ENCODE measurements around the gene GNA14. TPM values are rescaled to one million over a fixed set of nuclear protein-coding genes. Genes with fewer than 3 reads are reported as not detected.
A peak's percentile ranks its signal among the peaks of the same experiment; 100 is the strongest.
"Not testable (repeated sequence)": the region's sequence is repeated elsewhere in the genome, so short reads cannot be mapped to it uniquely, and the experiment has no call there.

The GNA14 gene
- total RNA-seq, 1 experiment from 2014 or later = 1.2 TPM

- ATAC-seq; CTCF ChIA-PET; H3K9me2 ChIP-seq (replicated peaks; ENCODE audit: low read length); H3K27me3 ChIP-seq (ENCODE audit: low read length); H3K4me3 ChIP-seq (ENCODE audit: low read length); H3K4me1 ChIP-seq (ENCODE audit: insufficient read depth, low read length); intact Hi-C loops (cut with micrococcal nuclease); H3K9me3 ChIP-seq (ENCODE audit: low read length); H2AFZ ChIP-seq (ENCODE audit: low read length); H3K27ac ChIP-seq (ENCODE audit: low read length); DNase-seq; H3K9ac ChIP-seq (ENCODE audit: low read length); BruUV-seq (replicated peaks); H3F3A ChIP-seq (ENCODE audit: low read length, unreplicated experiment); H4K20me1 ChIP-seq (ENCODE audit: low read length); H3K36me3 ChIP-seq (ENCODE audit: low read depth, low read length); POLR2A ChIA-PET (ENCODE audit: unreplicated experiment); H3K4me2 ChIP-seq (ENCODE audit: low read length); H3K79me2 ChIP-seq (ENCODE audit: low read length): not testable (repeated sequence)
These were observed 39.6 kb upstream of the GNA14 start for GRCh38 chr9:77687737-77688136.

DNA sequence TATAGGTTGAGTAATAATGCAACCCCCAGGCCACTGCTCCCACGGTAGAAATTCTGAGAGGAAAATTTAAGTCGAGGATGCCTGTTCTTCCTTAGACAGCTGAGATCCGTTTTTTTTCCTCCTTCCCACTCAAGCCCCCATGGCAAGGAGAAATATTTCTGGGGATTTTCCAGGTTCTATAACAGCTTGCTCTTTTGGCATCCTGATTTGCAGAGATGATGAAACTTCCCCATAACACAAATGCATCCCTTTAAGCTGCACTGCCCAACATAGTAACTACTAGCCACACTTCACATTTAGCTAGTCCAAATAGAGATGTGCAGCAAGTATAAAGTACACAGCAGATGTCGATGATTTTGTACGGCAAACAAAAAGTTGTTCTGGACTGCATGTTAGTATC lies 32.5 kb upstream of the GNA14 start:
- TF ChIP-seq EZH2phosphoT487 (IDR thresholded peaks at IDR 0.05; ENCODE audit: borderline replicate concordance, low read length) = no peak
- no TSS peak for BruUV-seq (replicated peaks)
- Histone ChIP-seq H3K9me3 (ENCODE audit: low read length) (no peaks in the 10 kb centered on the region), H3K9ac (ENCODE audit: low read length) (no peak overlapping the region), H3K4me3 (ENCODE audit: low read length) (no peak overlapping the region), H3K36me3 (ENCODE audit: low read depth, low read length) (no peaks in the 10 kb centered on the region), H3K79me2 (ENCODE audit: low read length) (no peaks in the 10 kb centered on the region), H3K4me2 (ENCODE audit: low read length) (no peak overlapping the region), H2AFZ (ENCODE audit: low read length) (no peak overlapping the region), H3K27ac (ENCODE audit: low read length) (no peak overlapping the region), H3K9me2 (replicated peaks; ENCODE audit: low read length) (no peaks in the 10 kb centered on the region), H3F3A (ENCODE audit: low read length, unreplicated experiment) (no peaks in the 10 kb centered on the region), H3K4me1 (ENCODE audit: insufficient read depth, low read length) (no peaks in the 10 kb centered on the region), H3K27me3 (ENCODE audit: low read length) (no peaks in the 10 kb centered on the region), H4K20me1 (ENCODE audit: low read length) (no peaks in the 10 kb centered on the region)
- no peak for ATAC-seq
- DNase-seq = no peak
- ChIA-PET CTCF (interaction anchor here (0.6 kb wide), 1 partner anchor 15 kb away, joined by 5 read pairs; no protein-coding TSS in a partner anchor), POLR2A (ENCODE audit: unreplicated experiment) (no interaction called here)
- intact Hi-C loops (cut with micrococcal nuclease) = no loop called here

DNA sequence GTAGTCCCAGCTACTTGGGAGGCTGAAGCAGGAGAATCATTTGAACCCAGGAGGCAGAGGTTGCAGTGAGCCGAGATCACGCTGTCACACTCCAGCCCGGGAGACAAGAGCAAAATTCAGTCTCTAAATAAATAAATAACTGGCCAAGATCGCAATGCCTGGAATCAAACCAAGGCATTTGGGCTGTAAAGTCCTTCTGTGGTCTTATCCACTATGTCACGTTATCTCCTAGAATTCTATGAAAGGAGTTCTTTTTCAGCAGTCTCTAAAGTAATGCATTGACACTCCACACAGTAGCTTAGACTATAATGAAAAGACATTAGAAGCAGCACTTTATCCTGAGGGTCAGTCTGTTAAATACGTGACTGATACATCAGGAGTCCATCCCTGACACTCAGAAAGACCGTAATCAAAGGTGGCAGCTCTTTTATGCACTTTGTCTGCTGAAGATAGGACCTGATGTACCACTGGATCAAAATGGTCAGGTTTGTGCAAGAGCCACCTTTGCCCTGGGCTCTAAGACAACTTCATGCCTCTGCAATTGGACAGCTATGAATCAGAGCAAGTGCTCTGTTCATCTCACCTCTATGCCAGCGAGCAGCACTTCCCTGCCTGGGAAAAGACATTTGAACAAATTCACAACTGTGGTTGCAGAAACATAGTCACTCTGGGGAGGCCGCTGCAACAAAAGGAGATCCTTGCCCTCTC lies 31.7 kb upstream of the GNA14 start:
- no peaks in the 10 kb centered on the region for H4K20me1 ChIP-seq (ENCODE audit: low read length)
- ChIA-PET CTCF (no interaction called here), POLR2A (ENCODE audit: unreplicated experiment) (no interaction called here)
- no peak overlapping the region for H3K9ac ChIP-seq (ENCODE audit: low read length)
- H3F3A ChIP-seq (ENCODE audit: low read length, unreplicated experiment) = no peaks in the 10 kb centered on the region
- TF ChIP-seq EZH2phosphoT487 (IDR thresholded peaks at IDR 0.05; ENCODE audit: borderline replicate concordance, low read length) = no peak
- TF ChIP-seq CTCF (conservative IDR thresholded peaks at IDR 0.05; ENCODE audit: low read depth, low read length) = no peak
- TF ChIP-seq EZH2 (IDR thresholded peaks at IDR 0.05; ENCODE audit: low read length, unreplicated experiment) = no peak
- DNase-seq = no peak
- H3K79me2 ChIP-seq (ENCODE audit: low read length) = no peaks in the 10 kb centered on the region
- intact Hi-C loops (cut with micrococcal nuclease) = no loop called here
- no peak overlapping the region for H3K4me2 ChIP-seq (ENCODE audit: low read length)
- H2AFZ ChIP-seq (ENCODE audit: low read length) = no peak overlapping the region
- no peaks in the 10 kb centered on the region for H3K36me3 ChIP-seq (ENCODE audit: low read depth, low read length)
- H3K27me3 ChIP-seq (ENCODE audit: low read length) = no peaks in the 10 kb centered on the region
- H3K9me2 ChIP-seq (replicated peaks; ENCODE audit: low read length) = no peaks in the 10 kb centered on the region
- H3K4me3 ChIP-seq (ENCODE audit: low read length) = no peak overlapping the region
- no peak for ATAC-seq
- H3K9me3 ChIP-seq (ENCODE audit: low read length) = no peaks in the 10 kb centered on the region
- H3K4me1 ChIP-seq (ENCODE audit: insufficient read depth, low read length) = no peaks in the 10 kb centered on the region
- no TSS peak for BruUV-seq (replicated peaks)
- H3K27ac ChIP-seq (ENCODE audit: low read length) = no peak overlapping the region

DNA sequence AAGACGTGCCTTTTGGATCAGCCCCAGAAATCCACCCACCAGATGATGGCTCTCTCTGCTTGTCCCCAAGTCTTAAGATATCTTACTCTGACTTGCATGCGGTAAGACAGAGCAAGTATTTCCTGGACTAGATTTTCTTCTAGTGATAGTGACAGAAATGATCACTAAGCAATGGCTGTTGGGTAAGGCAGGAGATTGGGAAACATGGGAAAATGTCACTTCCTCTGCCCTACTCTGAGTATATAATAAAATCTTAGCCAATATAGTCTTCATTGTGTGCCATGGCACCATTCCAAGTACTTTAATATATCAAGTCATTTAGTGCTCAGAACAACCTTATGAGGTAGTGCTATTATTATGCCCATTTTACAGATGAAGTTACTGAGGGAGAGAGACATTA lies 31.0 kb upstream of the GNA14 start:
- H2AFZ ChIP-seq (ENCODE audit: low read length) = no peak overlapping the region
- no peaks in the 10 kb centered on the region for H3K27me3 ChIP-seq (ENCODE audit: low read length)
- no peak for TF ChIP-seq CTCF (conservative IDR thresholded peaks at IDR 0.05; ENCODE audit: low read depth, low read length)
- no peak for TF ChIP-seq EZH2 (IDR thresholded peaks at IDR 0.05; ENCODE audit: low read length, unreplicated experiment)
- no peak for TF ChIP-seq EZH2phosphoT487 (IDR thresholded peaks at IDR 0.05; ENCODE audit: borderline replicate concordance, low read length)
- POLR2A ChIA-PET (ENCODE audit: unreplicated experiment) = no interaction called here
- H4K20me1 ChIP-seq (ENCODE audit: low read length) = no peaks in the 10 kb centered on the region
- intact Hi-C loops (cut with micrococcal nuclease) = no loop called here
- H3F3A ChIP-seq (ENCODE audit: low read length, unreplicated experiment) = no peaks in the 10 kb centered on the region
- no peaks in the 10 kb centered on the region for H3K36me3 ChIP-seq (ENCODE audit: low read depth, low read length)
- H3K27ac ChIP-seq (ENCODE audit: low read length) = no peak overlapping the region
- ATAC-seq (no peak), DNase-seq (peak; percentile 6)
- no peaks in the 10 kb centered on the region for H3K4me1 ChIP-seq (ENCODE audit: insufficient read depth, low read length)
- CTCF ChIA-PET = no interaction called here
- BruUV-seq (replicated peaks) = no TSS peak
- no peak overlapping the region for H3K4me3 ChIP-seq (ENCODE audit: low read length)
- no peaks in the 10 kb centered on the region for H3K9me2 ChIP-seq (replicated peaks; ENCODE audit: low read length)
- H3K9ac ChIP-seq (ENCODE audit: low read length) = no peak overlapping the region
- H3K4me2 ChIP-seq (ENCODE audit: low read length) = no peak overlapping the region
- H3K9me3 ChIP-seq (ENCODE audit: low read length) = no peaks in the 10 kb centered on the region
- no peaks in the 10 kb centered on the region for H3K79me2 ChIP-seq (ENCODE audit: low read length)

Measured in PC-3 (cell line).